Activated CD8-positive, alpha-beta T cell treated with anti-CD3 and anti-CD28 coated beads for 36 hours (primary cell): ENCODE measurements around the gene TBX1. TPM values are rescaled to one million over a fixed set of nuclear protein-coding genes. Genes with fewer than 3 reads are reported as not detected.

Experiments used
- ATAC-seq: fragments of 200-7000 bp; cut with Tn5 transposase; one replicate; pipeline ENCODE4 v1.10.0; 2021; ENCODE audit warnings: mild to moderate bottlenecking, moderate library complexity
- CTCF ChIA-PET: fragments of 350-600 bp; sonication (Branson Sonifier 250); formaldehyde crosslinking; loops from one replicate; lab custom pipeline; 2021; ENCODE audit warnings: antibody characterized with exemption; lab: Charles Lee
- POLR2A ChIA-PET: fragments of 350-600 bp; sonication (Branson Sonifier 250); formaldehyde crosslinking; loops from one replicate; lab custom pipeline; 2021; ENCODE audit warnings: antibody characterized with exemption; lab: Charles Lee
- DNase-seq: peaks from one replicate; pipeline ENCODE4 v3.0.0-alpha.2; 2020
- H3K27ac Mint-ChIP-seq: one replicate; pipeline ENCODE4 v1.8.0; 2021; ENCODE audit warnings: mild to moderate bottlenecking, mixed read lengths
- H3K27me3 Mint-ChIP-seq: one replicate; pipeline ENCODE4 v1.8.0; 2021; ENCODE audit warnings: mixed read lengths
- H3K36me3 Mint-ChIP-seq: one replicate; pipeline ENCODE4 v1.8.0; 2021; ENCODE audit warnings: low read depth, mixed read lengths
- H3K4me1 Mint-ChIP-seq: one replicate; pipeline ENCODE4 v1.8.0; 2021; ENCODE audit warnings: low read depth, mixed read lengths
- H3K4me3 Mint-ChIP-seq: one replicate; pipeline ENCODE4 v1.8.0; 2021; ENCODE audit warnings: mild to moderate bottlenecking, moderate library complexity, mixed read lengths
- H3K9me3 Mint-ChIP-seq: one replicate; pipeline ENCODE4 v1.8.0; 2021; ENCODE audit warnings: mixed read lengths
- intact Hi-C: fragments of 100-400 bp; cut with micrococcal nuclease; formaldehyde crosslinking; loops from one replicate; pipeline ENCODE4 v1.10.0; 2022
- total RNA-seq, 2 experiments: library from RNA; stranded (reverse); gene quantifications; one replicate each; pipeline ENCODE4 v1.2.3, GENCODE V29; 2021
- TF ChIP-seq, protein P1 (sequence below): fragments of 200-600 bp; IDR thresholded peaks from one replicate; pipeline ENCODE4 v1.8.0; 2022; ENCODE audit warnings: antibody characterized with exemption, mild to moderate bottlenecking

Gene TBX1
- total RNA-seq, 2 experiments from 2014 or later = not detected

DNA sequence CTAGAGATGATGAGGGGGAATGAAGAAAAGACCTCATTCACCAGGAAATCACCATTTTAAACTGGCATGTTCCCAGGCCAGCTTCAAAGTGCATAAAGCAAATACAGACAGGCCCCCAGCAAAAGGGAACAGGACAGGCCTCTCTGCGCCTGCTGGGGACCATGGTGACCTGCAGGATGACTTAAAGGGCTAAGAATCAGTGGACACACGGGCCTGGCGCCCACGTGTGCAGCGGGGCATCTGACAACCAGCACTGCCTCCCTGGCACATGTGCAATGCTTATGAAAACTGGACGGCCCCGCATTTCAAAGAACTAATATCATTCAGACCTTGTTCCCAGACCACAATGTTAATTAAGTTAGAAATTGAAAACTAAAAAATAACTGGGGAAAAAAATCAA, 35.6 kb downstream of the TBX1 start:
- POLR2A ChIA-PET = interaction anchor here (0.8 kb wide), 1 partner anchor 47 kb away, joined by 3 read pairs; no protein-coding TSS in a partner anchor
- intact Hi-C loops = no loop called here
- H3K36me3 Mint-ChIP-seq = peaks cover 36% of the 10 kb centered on the region

DNA sequence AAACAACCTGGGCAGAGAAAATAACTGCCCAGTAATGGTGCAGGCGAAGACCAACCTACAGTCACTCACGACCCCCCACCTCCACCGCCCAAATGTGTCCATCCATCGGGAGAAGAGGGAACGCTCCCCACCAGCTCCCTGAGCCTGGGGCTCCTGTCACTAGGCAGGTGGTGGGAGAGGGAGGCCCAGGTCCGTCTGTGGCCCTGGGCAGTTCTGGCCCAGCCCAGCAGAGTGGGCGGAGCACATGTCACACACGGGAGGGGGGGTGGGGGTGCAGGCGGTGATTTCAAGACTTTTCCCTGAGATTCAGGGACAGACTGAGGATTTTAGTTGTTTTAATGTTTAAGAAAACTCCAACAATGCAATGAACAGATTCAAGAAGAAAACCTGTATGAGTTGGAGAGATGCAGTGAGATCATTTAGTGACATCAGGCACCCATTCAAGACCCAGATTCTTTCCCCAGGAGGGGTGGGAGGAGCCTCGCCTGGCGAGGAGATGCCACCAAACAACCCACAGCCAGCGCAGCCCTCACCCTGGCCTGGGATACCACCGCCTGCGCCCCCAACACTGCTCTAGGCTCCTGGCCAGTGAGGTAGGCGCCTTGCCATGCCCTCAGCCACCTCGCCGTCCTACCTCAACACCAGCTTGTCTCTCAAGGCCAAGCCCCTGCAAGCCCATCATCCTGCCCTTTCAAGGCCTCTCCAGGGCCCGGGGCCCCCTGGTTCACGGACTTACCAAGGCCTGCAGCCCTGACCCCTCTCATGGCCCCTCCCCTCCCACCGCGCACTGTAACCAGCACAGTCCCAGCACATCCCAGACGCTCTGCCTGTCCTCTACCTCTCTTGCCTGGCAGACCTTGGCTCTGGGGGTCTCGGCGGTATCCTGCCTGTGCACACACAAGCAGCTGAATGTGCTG, 36.8 kb downstream of the TBX1 start:
- Mint-ChIP-seq H3K9me3 (no peaks in the 10 kb centered on the region), H3K4me1 (no peaks in the 10 kb centered on the region), H3K27ac (no peak overlapping the region), H3K36me3 (peaks cover 25% of the 10 kb centered on the region), H3K4me3 (no peak overlapping the region), H3K27me3 (no peaks in the 10 kb centered on the region)
- intact Hi-C loops = no loop called here
- DNase-seq (no peak), ATAC-seq (no peak)
- ChIA-PET POLR2A (interaction anchor here (0.8 kb wide), 1 partner anchor 46 kb away, joined by 3 read pairs; no protein-coding TSS in a partner anchor), CTCF (interaction anchor here (0.6 kb wide), 1 partner anchor 1835 kb away, joined by 3 read pairs; no protein-coding TSS in a partner anchor)
- TF ChIP-seq, protein P1, sequence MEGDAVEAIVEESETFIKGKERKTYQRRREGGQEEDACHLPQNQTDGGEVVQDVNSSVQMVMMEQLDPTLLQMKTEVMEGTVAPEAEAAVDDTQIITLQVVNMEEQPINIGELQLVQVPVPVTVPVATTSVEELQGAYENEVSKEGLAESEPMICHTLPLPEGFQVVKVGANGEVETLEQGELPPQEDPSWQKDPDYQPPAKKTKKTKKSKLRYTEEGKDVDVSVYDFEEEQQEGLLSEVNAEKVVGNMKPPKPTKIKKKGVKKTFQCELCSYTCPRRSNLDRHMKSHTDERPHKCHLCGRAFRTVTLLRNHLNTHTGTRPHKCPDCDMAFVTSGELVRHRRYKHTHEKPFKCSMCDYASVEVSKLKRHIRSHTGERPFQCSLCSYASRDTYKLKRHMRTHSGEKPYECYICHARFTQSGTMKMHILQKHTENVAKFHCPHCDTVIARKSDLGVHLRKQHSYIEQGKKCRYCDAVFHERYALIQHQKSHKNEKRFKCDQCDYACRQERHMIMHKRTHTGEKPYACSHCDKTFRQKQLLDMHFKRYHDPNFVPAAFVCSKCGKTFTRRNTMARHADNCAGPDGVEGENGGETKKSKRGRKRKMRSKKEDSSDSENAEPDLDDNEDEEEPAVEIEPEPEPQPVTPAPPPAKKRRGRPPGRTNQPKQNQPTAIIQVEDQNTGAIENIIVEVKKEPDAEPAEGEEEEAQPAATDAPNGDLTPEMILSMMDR = no peak

More for the DNA sequence above, 35.6 kb downstream of the TBX1 start:
- Mint-ChIP-seq H3K4me1 (no peaks in the 10 kb centered on the region), H3K4me3 (no peak overlapping the region), H3K27ac (no peak overlapping the region), H3K27me3 (no peaks in the 10 kb centered on the region), H3K9me3 (peaks cover 4% of the 10 kb centered on the region)
- ATAC-seq = no peak
- DNase-seq = no peak
- TF ChIP-seq, protein P1 = no peak
- CTCF ChIA-PET = interaction anchor here (1.2 kb wide), 1 partner anchor 72 kb away, joined by 3 read pairs; the partner anchor contains the start of gene GP1BB

DNA sequence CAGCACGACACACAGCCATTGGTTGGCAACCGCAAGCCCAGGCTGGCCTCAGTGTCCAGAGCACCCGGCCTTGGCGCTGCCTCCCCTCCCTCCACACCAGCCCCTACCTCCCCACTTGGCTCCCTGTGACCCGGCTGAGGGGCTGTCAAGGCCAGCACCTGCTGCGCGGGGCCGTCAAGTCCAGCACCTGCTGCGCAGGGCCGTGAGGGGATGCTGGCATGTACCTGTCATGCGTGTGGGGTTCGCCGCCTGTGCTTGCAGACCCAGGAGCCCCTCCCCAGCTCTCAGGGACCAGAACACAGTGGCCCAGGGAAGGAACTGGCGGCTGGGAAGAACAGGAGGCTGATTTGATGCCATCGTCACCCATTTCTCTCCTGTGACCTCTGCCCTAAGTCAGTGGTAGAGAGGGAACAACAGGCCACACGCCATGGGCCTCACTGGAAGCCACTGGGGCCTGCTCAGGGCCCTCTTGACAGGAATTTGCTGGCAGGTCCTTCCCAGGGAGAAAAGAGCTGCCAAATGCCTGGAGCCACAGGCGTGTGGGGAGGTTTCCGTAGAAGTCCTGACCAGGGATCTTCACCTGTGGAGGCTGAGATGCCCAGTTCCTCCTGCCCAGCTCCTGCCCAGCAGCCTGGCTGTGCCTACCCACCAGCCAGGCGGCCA, 37.6 kb downstream of the TBX1 start:
- CTCF ChIA-PET = no interaction called here
- no peak for DNase-seq
- no peak overlapping the region for H3K4me3 Mint-ChIP-seq
- H3K27me3 Mint-ChIP-seq = no peaks in the 10 kb centered on the region
- H3K36me3 Mint-ChIP-seq = peaks cover 21% of the 10 kb centered on the region
- H3K4me1 Mint-ChIP-seq = no peaks in the 10 kb centered on the region
- H3K9me3 Mint-ChIP-seq = no peaks in the 10 kb centered on the region
- TF ChIP-seq, protein P1 = no peak
- no peak overlapping the region for H3K27ac Mint-ChIP-seq
- intact Hi-C loops = no loop called here
- ATAC-seq = no peak
- POLR2A ChIA-PET = interaction anchor here (0.6 kb wide), 1 partner anchor 478 kb away, joined by 4 read pairs; no protein-coding TSS in a partner anchor

DNA sequence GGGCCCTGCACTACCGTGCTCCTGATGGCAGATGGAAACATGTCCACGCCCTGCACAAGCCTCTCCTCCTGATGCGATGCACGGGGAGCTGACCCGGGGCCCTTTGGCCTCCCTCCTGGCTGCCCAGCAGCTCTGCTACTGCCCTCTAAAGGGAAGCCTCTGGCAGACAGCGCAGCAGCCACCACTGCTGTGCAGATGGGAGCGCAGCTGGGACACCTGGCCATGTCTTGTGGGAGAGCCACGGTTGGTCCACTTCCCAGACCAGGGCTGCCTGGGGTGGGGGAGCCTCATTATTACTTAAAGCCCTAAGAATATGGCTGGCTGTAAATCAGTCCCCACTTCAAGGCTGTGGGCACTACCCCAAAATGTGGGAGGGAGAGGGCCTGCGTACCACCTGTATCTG, 38.3 kb downstream of the TBX1 start:
- H3K9me3 Mint-ChIP-seq = no peaks in the 10 kb centered on the region
- intact Hi-C loops = no loop called here
- no peaks in the 10 kb centered on the region for H3K27me3 Mint-ChIP-seq
- H3K36me3 Mint-ChIP-seq = peaks cover 14% of the 10 kb centered on the region
- H3K27ac Mint-ChIP-seq = no peak overlapping the region
- no peak overlapping the region for H3K4me3 Mint-ChIP-seq
- ChIA-PET CTCF (no interaction called here), POLR2A (interaction anchor here (0.6 kb wide), 1 partner anchor 479 kb away, joined by 4 read pairs; no protein-coding TSS in a partner anchor)
- TF ChIP-seq, protein P1 = no peak
- ATAC-seq = no peak
- no peaks in the 10 kb centered on the region for H3K4me1 Mint-ChIP-seq
- no peak for DNase-seq
